Measurements from ENCODE around the gene PRF1. TPM values are rescaled to one million over a fixed set of nuclear protein-coding genes. Genes with fewer than 3 reads are reported as not detected.
"Not testable (repeated sequence)": the region's sequence is repeated elsewhere in the genome, so short reads cannot be mapped to it uniquely, and the experiment has no call there.

Gene PRF1
- 100 to 1,000 TPM; 165 to 170 TPM for total RNA-seq

DNA sequence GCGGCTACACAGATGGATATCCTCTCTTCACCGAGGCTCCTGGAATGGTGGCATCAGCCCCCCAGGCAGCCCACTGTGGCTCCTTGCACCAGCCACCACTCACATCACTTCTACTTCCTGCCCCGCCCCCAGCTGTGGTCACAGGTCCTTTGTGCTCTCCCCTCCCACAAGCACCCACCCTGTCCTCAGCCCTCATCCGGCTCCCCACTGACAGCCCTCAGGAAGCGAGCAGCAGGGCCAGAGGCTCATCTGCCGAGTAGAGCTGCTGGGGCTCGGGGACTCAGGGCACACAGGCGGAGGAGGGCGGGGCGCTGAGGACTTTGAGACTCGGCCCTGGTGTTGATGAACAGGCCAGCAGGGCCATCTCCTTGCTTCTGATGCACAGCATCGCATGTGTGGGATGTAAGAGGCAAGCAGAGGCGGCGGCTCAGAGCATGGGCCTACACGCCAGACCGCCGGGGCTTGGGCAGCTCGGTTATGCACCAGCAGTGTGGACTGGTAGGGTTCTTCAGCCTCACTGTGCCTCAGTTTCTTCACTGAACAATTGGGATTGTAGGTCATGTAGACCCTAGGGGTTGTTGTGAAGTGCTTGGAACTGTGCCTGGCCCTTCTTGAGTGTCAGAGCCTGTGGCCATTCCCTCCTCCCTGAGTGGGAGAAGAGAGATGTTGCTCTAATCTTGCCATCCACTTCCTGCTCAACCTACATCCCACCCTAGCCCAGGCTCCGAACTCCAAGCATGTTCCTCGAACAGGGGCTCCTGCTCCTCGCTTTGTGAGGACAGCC, at the start of gene PRF1:
PRF1 (minus strand) TSS at position 77 of the 784 bp plus-strand sequence. CDS start 1,839 bp downstream, outside the sequence.
- no peaks in the 10 kb centered on the region for H3K27me3 Mint-ChIP-seq
- peak; percentile 91 for DNase-seq
- H3K4me1 Mint-ChIP-seq: peaks cover 38% of the 10 kb centered on the region
- H3K9me3 Mint-ChIP-seq: no peaks in the 10 kb centered on the region
- peak within 1 kb of the TSS; percentile 99 for H3K4me3 Mint-ChIP-seq
- POLR2A ChIA-PET: interaction anchor here (0.6 to 3.0 kb wide), 15 partner anchors 8 to 154 kb away, joined by 3 to 33 read pairs (median 4); no protein-coding TSS in a partner anchor
- peak within 1 kb of the TSS; percentile 100 for H3K27ac Mint-ChIP-seq
- peak; percentile 98 for ATAC-seq (ENCODE audit: low read depth)
- H3K36me3 Mint-ChIP-seq: peaks cover 28% of the 10 kb centered on the region

DNA sequence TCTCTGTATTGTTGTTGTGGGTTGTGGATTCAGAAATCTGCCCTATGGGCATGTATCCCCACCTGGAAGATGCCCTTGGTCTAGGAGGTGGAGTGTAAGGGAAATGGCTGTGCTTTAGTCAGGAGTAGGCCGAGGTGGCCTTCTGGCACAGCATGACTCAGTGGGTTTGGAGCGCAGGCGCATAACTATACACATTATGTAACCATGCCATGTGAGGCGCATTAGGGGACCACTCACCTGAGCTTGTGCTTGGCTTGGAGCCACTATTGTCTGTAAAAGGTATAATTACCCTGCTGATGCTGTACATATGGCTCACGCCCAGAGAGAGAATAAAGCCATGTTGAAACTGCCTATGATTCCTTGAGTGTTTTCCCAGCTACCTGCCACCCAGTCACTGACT, 49.1 kb upstream of the PRF1 start:
- no peak overlapping the region for H3K4me3 Mint-ChIP-seq
- ATAC-seq (ENCODE audit: low read depth): no peak
- peaks cover 30% of the 10 kb centered on the region for H3K9me3 Mint-ChIP-seq
- H3K27ac Mint-ChIP-seq: no peak overlapping the region
- no peak for DNase-seq
- peaks cover 4% of the 10 kb centered on the region for H3K36me3 Mint-ChIP-seq
- POLR2A ChIA-PET: no interaction called here
- H3K27me3 Mint-ChIP-seq: no peaks in the 10 kb centered on the region
- peaks cover 5% of the 10 kb centered on the region for H3K4me1 Mint-ChIP-seq

DNA sequence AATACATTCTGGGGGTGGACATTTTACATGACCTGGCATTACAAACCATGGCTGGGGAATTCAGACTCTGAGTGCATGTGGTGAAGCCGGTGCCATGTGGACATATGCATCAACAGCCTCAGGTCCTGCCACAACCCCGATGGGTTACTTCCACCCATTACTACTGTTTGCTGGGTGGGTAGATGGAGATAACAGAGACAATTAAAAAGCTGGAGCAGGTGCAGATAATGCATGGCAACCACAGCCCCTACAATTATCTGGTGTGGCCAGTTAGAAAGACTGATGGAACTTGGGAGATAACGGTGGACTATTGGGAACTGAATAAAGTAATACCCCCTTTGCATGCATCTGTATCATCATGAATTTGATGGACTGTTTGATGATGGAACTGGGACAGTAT, 48.2 kb upstream of the PRF1 start:
- H3K4me3 Mint-ChIP-seq: no peak overlapping the region
- ATAC-seq (ENCODE audit: low read depth): no peak
- peaks cover 30% of the 10 kb centered on the region for H3K9me3 Mint-ChIP-seq
- no peaks in the 10 kb centered on the region for H3K27me3 Mint-ChIP-seq
- no peak overlapping the region for H3K27ac Mint-ChIP-seq
- DNase-seq: no peak
- H3K4me1 Mint-ChIP-seq: no peaks in the 10 kb centered on the region
- POLR2A ChIA-PET: no interaction called here
- peaks cover 4% of the 10 kb centered on the region for H3K36me3 Mint-ChIP-seq

DNA sequence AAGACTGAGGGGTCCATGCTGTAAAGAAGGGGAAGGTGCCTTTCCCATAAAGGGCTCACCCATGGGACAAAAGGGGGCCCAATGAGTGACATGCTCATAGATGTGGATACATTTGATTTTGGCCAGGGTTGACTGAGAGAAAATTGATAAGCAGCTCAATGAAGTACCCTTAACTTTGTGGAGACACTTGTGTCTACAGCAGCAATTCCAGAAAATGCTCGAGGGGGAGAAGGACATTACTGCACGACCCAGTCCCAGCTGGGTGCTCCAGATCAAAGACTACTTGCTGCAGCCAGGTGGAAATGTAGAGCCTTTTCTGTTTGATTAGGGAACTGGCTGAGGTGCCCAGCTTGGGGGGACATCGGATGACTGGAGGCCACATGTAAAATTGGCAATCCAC, 47.6 kb upstream of the PRF1 start:
- Mint-ChIP-seq H3K9me3 (peaks cover 30% of the 10 kb centered on the region), H3K4me3 (no peak overlapping the region), H3K4me1 (no peaks in the 10 kb centered on the region), H3K27ac (no peak overlapping the region), H3K27me3 (no peaks in the 10 kb centered on the region), H3K36me3 (peaks cover 4% of the 10 kb centered on the region)
- POLR2A ChIA-PET: no interaction called here
- ATAC-seq (ENCODE audit: low read depth): no peak
- DNase-seq: no peak

DNA sequence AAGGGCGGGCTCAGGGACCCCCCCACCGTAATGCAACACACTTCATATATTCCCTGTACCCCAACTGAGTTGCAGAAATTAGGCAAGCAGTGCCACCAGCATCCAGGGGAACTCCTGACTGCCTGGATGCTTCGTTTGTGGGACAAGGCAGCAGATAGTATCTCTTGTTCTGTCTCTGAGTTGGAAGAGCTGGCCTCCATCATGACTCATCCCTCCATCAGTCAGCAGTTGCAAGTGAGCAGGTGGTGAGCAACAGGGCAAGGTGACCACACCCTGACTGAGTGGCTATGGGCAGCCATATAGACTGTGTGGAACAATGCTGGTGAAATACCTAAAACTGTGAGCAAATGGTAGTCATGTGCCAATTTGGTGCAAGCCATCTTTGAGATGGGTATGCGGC, 47.0 kb upstream of the PRF1 start:
- H3K27me3 Mint-ChIP-seq: no peaks in the 10 kb centered on the region

DNA sequence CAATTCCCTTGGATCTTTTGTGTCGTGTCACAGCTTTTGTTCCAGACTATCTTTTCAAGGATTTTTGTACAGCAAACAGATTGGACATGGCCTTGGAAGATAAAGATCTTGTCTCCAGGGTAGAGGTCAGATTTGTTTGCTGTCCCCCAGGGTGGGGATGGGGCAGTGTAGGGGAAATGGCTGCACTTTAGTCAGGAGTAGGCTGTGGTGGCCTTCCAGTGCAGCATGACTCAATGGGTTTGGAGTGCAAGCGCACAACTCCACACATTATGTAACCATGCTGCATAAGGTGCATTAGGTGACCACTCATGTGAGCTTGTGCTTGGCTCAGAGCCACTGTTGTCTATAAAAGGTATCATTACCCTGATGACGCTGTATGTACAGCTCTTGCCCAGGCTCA, 45.9 kb upstream of the PRF1 start:
- Mint-ChIP-seq H3K27ac (no peak overlapping the region), H3K4me1 (no peaks in the 10 kb centered on the region), H3K4me3 (no peak overlapping the region), H3K9me3 (peaks cover 30% of the 10 kb centered on the region), H3K36me3 (peaks cover 4% of the 10 kb centered on the region), H3K27me3 (no peaks in the 10 kb centered on the region)
- ATAC-seq (ENCODE audit: low read depth) (no peak), DNase-seq (no peak)
- POLR2A ChIA-PET: interaction anchor here (0.6 kb wide), 1 partner anchor 219 kb away, joined by 3 read pairs; no protein-coding TSS in a partner anchor

More for the DNA sequence above, 47.0 kb upstream of the PRF1 start:
- POLR2A ChIA-PET: no interaction called here
- ATAC-seq (ENCODE audit: low read depth) (no peak), DNase-seq (no peak)
- peaks cover 4% of the 10 kb centered on the region for H3K36me3 Mint-ChIP-seq
- H3K27ac Mint-ChIP-seq: no peak overlapping the region
- H3K9me3 Mint-ChIP-seq: peaks cover 30% of the 10 kb centered on the region
- H3K4me3 Mint-ChIP-seq: no peak overlapping the region
- H3K4me1 Mint-ChIP-seq: no peaks in the 10 kb centered on the region

DNA sequence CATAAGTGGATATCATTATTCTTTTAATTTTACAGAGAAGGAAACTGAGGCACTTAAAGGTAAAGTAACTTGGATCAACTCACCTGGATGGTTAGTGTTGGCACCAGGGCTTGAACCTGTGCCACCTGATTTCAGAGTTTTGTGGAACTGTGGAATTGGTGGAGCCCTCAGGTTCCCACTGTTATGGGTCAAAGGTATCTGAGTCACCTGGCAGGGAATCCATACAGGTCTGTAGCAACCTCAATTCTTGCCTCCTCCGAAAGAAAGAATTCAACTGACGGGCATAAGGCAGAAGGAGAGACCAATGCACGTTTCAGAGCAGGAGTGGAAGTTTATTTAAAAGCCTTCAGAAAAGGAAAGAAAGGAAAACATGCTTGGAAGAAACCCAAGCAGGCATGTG, 44.5 kb upstream of the PRF1 start:
- ATAC-seq (ENCODE audit: low read depth): no peak
- peaks cover 2% of the 10 kb centered on the region for H3K36me3 Mint-ChIP-seq
- H3K4me1 Mint-ChIP-seq: no peaks in the 10 kb centered on the region
- H3K9me3 Mint-ChIP-seq: peaks cover 28% of the 10 kb centered on the region
- no peak overlapping the region for H3K4me3 Mint-ChIP-seq
- no peak overlapping the region for H3K27ac Mint-ChIP-seq
- POLR2A ChIA-PET: no interaction called here
- peaks cover 7% of the 10 kb centered on the region for H3K27me3 Mint-ChIP-seq
- no peak for DNase-seq

DNA sequence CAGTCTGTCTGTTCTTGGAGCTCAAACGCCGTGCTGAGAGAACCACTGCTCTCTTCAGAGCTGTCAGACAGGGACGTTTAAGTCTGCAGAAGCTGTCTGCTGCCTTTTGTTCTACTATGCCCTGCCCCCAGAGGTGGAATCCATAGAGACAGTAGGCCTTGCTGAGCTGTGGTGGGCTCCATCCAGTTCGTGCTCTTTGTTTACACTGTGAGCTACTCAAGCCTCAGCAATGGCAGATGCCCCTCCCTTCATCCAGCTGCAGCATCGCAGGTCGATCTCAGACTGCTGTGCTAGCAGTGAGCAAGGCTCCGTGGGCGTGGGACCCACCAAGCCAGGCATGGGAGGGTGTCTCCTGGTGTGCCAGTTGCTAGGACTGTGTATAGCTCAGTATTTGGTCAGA, 42.4 kb upstream of the PRF1 start:
- POLR2A ChIA-PET; DNase-seq; H3K36me3 Mint-ChIP-seq; H3K4me3 Mint-ChIP-seq; H3K4me1 Mint-ChIP-seq; ATAC-seq (ENCODE audit: low read depth); H3K27ac Mint-ChIP-seq: not testable (repeated sequence)
- Mint-ChIP-seq H3K9me3 (peaks cover 14% of the 10 kb centered on the region), H3K27me3 (peaks cover 11% of the 10 kb centered on the region)

DNA sequence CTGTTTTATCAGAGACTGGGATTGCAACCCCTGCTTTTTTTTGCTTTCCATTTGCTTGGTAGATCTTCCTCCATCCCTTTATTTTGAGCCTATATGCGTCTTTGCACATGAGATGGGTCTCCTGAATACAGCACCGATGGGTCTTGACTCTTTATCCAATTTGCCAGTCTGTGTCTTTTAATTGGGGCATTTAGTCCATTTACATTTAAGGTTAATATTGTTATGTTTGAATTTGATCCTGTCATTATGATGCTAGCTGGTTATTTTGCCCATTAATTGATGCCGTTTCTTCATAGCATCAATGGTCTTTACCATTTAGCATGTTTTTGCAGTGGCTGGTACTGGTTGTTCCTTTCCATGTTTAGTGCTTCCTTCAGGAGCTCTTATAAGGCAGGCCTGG, 40.7 kb upstream of the PRF1 start:
- H3K4me3 Mint-ChIP-seq; H3K4me1 Mint-ChIP-seq; H3K27ac Mint-ChIP-seq; H3K9me3 Mint-ChIP-seq; H3K36me3 Mint-ChIP-seq; ATAC-seq (ENCODE audit: low read depth); POLR2A ChIA-PET; DNase-seq: not testable (repeated sequence)
- peaks cover 11% of the 10 kb centered on the region for H3K27me3 Mint-ChIP-seq

DNA sequence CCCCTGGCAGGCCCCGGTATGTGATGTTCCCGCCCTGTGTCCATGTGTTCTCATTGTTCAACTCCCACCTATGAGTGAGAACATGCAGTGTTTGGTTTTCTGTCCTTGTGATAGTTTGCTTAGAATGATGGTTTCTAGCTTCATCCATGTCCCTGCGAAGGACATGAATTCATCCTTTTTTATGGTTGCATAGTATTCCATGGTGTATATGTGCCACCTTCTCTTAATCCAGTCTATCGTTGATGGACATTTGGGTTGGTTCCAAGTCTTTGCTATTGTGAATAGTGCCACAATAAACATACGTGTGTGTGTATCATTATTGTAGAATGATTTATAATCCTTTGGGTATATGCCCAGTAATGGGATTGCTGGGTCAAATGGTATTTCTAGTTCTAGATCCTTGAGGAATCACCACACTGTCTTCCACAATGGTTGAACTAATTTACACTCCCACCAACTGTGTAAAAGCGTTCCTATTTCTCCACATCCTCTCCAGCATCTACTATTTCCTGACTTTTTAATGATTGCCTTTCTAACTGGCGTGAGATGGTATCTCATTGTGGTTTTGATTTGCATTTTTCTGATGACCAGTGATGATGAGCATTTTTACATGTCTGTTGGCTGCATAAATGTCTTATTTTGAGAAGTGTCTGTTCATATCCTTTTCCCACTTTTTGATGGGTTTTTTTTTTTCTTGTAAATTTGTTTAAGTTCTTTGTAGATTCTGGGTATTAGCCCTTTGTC, 37.3 kb upstream of the PRF1 start:
- POLR2A ChIA-PET; H3K27ac Mint-ChIP-seq; ATAC-seq (ENCODE audit: low read depth); DNase-seq; H3K36me3 Mint-ChIP-seq; H3K4me3 Mint-ChIP-seq; H3K4me1 Mint-ChIP-seq; H3K9me3 Mint-ChIP-seq: not testable (repeated sequence)
- H3K27me3 Mint-ChIP-seq: peaks cover 11% of the 10 kb centered on the region

DNA sequence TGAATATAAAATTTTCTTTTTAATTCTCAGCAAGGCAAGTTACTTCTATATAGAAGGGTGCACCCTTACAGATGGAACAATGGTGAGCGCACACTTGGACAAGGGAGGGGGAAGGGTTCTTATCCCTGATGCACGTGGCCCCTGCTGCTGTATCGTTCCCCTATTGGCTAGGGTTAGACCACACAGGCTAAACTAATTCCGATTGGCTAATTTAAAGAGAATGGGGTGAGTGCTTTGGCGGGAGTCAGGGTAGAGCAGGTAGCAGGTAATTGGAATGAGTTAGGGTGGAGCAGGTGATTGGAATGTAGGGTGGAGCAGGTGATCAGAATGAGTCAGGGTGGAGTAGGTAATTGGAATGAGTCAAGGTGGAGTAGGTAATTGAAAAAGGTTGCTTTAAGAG, 32.0 kb upstream of the PRF1 start:
- DNase-seq; H3K9me3 Mint-ChIP-seq; H3K4me3 Mint-ChIP-seq; H3K36me3 Mint-ChIP-seq; ATAC-seq (ENCODE audit: low read depth); H3K27ac Mint-ChIP-seq; POLR2A ChIA-PET; H3K4me1 Mint-ChIP-seq; H3K27me3 Mint-ChIP-seq: not testable (repeated sequence)

DNA sequence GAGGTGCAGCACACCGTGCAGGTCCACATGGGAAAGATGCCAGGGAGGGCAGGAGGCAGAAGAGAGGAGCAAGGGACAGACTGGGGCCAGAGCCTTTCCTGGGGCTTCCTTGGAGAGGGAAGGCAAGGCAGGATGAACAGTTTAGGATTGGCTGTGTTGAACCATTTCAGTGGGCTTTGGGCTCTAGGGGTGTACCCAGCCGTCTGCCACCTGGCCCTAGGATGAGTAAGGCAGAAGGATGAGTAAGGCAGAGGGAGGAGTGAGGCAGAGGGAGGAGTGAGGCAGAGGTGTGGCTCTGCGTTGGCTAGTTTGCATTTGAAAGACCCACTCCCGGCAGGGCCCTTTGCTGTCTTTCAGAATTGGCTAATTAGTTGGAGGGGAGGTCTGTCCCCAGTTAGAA, 31.5 kb upstream of the PRF1 start:
- peaks cover 7% of the 10 kb centered on the region for H3K27me3 Mint-ChIP-seq
- peaks cover 5% of the 10 kb centered on the region for H3K9me3 Mint-ChIP-seq
- H3K36me3 Mint-ChIP-seq: no peaks in the 10 kb centered on the region
- H3K27ac Mint-ChIP-seq: no peak overlapping the region
- no peak for DNase-seq
- H3K4me1 Mint-ChIP-seq: no peaks in the 10 kb centered on the region
- POLR2A ChIA-PET: no interaction called here
- H3K4me3 Mint-ChIP-seq: no peak overlapping the region
- no peak for ATAC-seq (ENCODE audit: low read depth)

DNA sequence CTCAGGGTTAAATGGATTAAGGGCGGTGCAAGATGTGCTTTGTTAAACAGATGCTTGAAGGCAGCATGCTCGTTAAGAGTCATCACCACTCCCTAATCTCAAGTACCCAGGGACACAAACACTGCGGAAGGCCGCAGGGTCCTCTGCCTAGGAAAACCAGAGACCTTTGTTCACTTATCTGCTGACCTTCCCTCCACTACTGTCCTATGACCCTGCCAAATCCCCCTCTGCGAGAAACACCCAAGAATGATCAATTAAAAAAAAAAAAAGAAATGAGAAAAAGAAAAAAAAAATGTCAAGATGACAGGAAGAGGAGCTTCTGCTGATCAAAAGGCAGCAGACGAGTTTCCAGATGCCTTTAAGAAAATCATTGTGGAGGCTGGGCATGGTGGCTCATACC, 29.2 kb upstream of the PRF1 start:
- H3K27ac Mint-ChIP-seq; H3K27me3 Mint-ChIP-seq; H3K4me1 Mint-ChIP-seq; H3K4me3 Mint-ChIP-seq; DNase-seq; POLR2A ChIA-PET; H3K36me3 Mint-ChIP-seq; ATAC-seq (ENCODE audit: low read depth): not testable (repeated sequence)
- H3K9me3 Mint-ChIP-seq: peaks cover 11% of the 10 kb centered on the region

DNA sequence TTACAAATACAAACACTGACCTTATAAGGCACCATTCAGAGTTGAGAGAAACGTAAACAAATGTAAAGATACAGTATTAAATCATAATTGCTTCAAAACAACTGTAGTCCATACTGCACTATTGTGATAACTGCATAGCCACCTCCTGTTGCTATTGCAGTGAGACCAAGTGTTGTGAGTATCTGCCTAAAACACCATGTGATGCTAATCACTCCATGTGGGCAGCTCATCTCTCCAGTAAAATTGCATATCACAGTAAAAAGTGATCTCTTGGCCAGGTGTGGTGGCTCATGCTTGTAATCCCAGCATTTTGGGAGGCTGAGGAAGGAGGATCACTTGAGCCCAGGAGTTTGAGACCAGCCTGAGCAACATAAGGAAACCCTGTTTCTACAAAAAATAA, 26.8 kb upstream of the PRF1 start:
- Mint-ChIP-seq H3K27ac (no peak overlapping the region), H3K36me3 (no peaks in the 10 kb centered on the region), H3K4me3 (no peak overlapping the region), H3K27me3 (peaks cover 5% of the 10 kb centered on the region), H3K4me1 (no peaks in the 10 kb centered on the region), H3K9me3 (peaks cover 11% of the 10 kb centered on the region)
- POLR2A ChIA-PET: no interaction called here
- no peak for ATAC-seq (ENCODE audit: low read depth)
- DNase-seq: no peak

Data from activated naive CD8-positive, alpha-beta T cell treated with anti-CD3 and anti-CD28 coated beads, Interleukin-2, amount 10 ng/mL, durations not matched to agents 7 days and 5 days (primary cell).